ENCODE data around the gene PGD.

DNA sequence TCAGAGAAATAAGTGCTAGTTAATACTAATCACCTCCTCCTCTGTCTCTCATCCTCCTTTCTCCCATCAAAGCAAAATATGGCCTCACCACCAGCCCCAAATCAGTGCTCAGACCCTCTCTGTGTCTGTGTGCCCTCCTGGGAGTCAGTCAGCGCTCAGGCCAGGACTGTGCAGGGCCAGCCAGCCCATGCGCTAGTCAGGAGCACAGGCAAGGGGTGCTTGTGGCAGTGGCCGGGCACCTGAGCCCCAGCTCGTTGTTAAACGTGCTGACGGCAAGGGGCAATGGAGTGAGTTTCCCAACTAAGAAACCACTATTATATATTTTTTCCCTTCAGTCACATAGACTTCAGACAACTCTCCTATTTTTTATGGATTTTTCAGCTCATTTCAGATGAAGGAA, 19.2 kb upstream of the PGD start:
- TF ChIP-seq, protein P1, sequence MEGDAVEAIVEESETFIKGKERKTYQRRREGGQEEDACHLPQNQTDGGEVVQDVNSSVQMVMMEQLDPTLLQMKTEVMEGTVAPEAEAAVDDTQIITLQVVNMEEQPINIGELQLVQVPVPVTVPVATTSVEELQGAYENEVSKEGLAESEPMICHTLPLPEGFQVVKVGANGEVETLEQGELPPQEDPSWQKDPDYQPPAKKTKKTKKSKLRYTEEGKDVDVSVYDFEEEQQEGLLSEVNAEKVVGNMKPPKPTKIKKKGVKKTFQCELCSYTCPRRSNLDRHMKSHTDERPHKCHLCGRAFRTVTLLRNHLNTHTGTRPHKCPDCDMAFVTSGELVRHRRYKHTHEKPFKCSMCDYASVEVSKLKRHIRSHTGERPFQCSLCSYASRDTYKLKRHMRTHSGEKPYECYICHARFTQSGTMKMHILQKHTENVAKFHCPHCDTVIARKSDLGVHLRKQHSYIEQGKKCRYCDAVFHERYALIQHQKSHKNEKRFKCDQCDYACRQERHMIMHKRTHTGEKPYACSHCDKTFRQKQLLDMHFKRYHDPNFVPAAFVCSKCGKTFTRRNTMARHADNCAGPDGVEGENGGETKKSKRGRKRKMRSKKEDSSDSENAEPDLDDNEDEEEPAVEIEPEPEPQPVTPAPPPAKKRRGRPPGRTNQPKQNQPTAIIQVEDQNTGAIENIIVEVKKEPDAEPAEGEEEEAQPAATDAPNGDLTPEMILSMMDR (IDR thresholded peaks at IDR 0.05; ENCODE audit: insufficient read depth, low read length, poor library complexity, severe bottlenecking): no peak
- TF ChIP-seq EZH2phosphoT487 (conservative IDR thresholded peaks at IDR 0.05; ENCODE audit: low read length): no peak

Measured in SU-DHL-6 (cell line).